OCI-M2 (cell line): ENCODE measurements around the gene PCDHGA7.
"Not testable (repeated sequence)": the region's sequence is repeated elsewhere in the genome, so short reads cannot be mapped to it uniquely, and the experiment has no call there.

Experiments
- DNase-seq: peaks from one replicate; lab custom pipeline; 2025; ENCODE audit not compliant: unreplicated experiment; lab: John Stamatoyannopoulos, UW

PCDHGA7 gene

GRCh38 chr5:141366016-141366896 lies 16.3 kb upstream of the PCDHGA7 start:
- DNase-seq: no peak

DNA sequence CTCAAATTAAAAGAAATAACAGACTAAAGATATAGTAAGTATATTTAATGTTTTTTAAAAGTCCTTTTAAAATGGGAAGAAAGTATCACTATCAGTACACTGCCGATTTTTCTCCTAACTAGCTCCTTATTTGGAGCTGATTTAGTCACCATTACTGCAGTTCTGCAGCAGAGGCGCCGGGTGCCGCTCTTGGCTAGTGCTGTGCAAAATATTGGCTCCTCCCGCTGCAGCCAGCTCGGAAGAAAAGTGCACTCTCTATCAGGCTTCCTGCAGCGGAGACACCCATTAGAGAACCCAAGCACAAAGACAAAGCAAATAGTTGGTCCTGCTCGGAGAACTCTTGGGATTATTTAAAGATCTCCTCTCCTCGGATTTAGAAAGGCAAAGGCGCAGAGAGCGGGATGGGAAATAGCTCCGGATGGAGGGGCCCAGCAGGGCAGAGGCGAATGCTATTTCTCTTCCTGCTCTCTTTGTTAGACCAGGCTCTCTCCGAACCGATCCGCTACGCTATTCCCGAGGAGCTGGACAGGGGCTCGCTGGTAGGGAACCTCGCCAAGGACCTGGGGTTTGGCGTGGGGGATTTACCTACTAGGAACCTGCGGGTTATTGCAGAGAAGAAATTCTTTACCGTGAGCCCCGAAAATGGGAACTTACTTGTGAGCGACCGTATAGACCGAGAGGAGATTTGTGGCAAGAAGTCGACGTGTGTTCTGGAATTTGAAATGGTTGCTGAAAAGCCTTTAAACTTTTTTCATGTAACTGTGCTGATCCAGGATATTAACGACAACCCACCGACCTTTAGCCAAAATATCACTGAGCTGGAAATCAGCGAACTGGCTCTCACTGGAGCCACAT lies 12.3 kb upstream of the PCDHGA7 start, which contains the start of gene PCDHGB3:
Gene PCDHGB3, plus strand, starts transcription at position 249 of the 855 bp plus-strand sequence. Its CDS starts 153 bp downstream, at position 402.
- DNase-seq: no peak

DNA sequence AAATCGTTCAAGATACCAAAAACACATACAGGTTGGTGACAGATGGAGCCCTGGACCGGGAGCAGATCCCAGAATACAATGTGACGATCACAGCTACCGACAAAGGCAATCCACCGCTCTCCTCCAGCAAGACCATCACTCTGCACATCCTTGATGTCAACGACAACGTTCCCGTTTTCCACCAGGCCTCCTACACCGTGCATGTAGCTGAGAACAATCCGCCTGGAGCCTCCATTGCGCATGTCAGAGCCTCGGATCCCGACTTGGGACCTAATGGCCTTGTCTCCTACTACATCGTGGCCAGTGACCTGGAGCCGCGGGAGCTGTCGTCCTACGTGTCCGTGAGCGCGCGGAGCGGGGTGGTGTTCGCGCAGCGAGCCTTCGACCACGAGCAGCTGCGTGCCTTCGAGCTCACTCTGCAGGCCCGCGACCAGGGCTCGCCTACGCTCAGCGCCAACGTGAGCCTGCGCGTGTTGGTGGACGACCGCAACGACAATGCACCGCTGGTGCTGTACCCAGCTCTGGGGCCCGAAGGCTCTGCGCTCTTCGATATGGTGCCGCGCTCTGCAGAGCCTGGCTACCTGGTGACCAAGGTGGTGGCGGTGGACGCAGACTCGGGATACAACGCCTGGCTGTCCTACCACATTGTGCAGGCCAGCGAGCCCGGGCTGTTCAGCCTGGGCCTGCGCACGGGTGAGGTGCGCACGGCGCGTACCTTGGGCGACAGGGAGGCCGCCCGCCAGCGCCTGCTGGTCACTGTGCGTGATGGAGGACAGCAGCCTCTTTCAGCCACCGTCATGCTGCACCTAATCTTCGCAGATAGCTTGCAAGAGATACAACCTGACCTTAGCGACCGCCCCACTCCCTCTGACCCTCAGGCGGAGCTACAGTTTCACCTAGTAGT lies 10.7 kb upstream of the PCDHGA7 start:
- DNase-seq: no peak

DNA sequence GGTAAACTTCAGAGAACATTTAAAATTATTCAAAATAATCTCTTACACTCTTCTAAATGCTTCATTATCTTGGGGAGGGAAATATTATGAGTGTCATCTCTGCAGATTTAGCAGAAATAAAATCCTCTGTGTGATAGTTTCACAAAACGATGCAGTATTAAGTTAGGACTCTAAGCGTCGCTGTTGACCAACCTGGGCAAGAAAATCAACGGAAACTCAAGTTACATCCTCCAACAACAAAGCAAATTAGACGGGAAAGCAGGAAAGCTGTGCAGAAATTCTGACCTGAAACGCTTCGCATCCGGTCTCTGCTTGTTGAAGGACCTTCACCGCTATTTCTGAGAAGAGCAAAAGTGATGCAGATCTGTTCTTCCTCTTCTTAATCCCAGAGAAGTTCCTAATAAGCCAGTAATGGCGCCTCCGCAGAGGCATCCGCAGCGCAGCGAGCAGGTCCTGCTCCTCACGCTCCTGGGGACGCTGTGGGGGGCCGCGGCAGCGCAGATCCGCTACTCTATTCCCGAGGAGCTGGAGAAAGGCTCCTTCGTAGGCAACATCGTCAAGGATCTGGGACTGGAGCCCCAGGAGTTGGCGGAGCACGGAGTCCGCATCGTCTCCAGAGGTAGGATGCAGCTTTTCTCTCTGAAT lies 8.7 kb upstream of the PCDHGA7 start, which contains the start of gene PCDHGA6:
Gene PCDHGA6, plus strand, starts transcription at position 219 of the 645 bp plus-strand sequence. Its CDS starts 193 bp downstream, at position 412.
- no peak for DNase-seq

- DNase-seq: no peak
Measured at GRCh38 chr5:141374627-141375026, 7.9 kb upstream of the PCDHGA7 start.

DNA sequence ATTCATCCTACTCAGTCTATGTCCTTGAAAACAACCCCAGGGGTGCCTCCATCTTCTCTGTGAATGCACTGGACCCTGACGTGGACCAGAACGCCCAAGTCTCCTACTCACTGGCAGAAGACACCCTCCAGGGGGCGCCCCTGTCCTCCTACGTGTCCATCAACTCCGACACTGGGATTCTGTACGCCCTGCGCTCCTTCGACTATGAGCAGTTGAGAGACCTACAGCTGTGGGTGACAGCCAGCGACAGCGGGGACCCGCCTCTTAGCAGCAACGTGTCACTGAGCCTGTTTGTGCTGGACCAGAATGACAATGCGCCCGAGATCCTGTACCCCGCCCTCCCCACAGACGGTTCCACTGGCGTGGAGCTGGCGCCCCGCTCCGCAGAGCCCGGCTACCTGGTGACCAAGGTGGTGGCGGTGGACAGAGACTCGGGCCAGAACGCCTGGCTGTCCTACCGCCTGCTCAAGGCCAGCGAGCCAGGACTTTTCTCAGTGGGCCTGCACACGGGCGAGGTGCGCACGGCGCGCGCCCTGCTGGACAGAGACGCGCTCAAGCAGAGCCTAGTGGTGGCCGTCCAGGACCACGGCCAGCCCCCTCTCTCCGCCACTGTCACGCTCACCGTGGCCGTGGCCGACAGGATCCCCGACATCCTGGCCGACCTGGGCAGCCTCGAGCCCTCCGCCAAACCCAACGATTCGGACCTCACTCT lies 6.9 kb upstream of the PCDHGA7 start:
- not testable (repeated sequence) for DNase-seq

GRCh38 chr5:141383345-141383744 lies 803 bp downstream of the PCDHGA7 start:
- DNase-seq: no peak

DNA sequence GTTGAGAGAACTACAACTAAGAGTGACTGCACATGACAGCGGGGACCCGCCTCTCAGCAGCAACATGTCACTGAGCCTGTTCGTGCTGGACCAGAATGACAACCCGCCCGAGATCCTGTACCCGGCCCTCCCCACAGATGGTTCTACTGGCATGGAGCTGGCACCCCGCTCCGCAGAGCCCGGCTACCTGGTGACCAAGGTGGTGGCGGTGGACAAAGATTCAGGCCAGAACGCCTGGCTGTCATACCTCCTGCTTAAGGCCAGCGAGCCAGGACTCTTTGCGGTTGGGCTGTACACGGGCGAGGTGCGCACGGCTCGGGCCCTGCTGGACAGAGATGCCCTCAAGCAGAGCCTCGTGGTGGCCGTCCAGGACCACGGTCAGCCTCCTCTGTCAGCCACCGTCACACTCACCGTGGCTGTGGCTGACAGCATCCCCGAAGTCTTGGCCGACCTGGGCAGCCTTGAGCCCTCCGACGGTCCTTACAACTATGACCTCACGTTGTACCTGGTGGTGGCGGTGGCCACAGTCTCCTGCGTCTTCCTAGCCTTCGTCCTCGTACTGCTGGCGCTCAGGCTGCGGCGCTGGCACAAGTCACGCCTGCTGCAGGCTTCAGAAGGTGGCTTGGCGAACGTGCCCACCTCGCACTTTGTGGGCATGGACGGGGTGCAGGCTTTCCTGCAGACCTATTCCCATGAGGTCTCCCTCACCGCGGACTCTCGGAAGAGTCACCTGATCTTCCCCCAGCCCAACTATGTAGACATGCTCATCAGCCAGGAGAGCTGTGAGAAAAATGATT lies 2.1 kb downstream of the PCDHGA7 start:
- no peak for DNase-seq

GRCh38 chr5:141387557-141388311 lies 5.2 kb downstream of the PCDHGA7 start, which contains the start of gene PCDHGB4:
Gene PCDHGB4, plus strand, starts transcription at chr5:141387698. Its CDS starts 187 bp downstream, at chr5:141387885.
- DNase-seq: not testable (repeated sequence)

GRCh38 chr5:141388661-141389060 lies 6.1 kb downstream of the PCDHGA7 start:
- DNase-seq: no peak

- DNase-seq: no peak
Measured at GRCh38 chr5:141389153-141390042, 6.9 kb downstream of the PCDHGA7 start.

- DNase-seq: no peak
Measured at GRCh38 chr5:141392429-141393198, 10.1 kb downstream of the PCDHGA7 start, which contains the start of gene PCDHGA8. Gene PCDHGA8, plus strand, starts transcription at chr5:141392633. Its CDS starts 181 bp downstream, at chr5:141392814.

DNA sequence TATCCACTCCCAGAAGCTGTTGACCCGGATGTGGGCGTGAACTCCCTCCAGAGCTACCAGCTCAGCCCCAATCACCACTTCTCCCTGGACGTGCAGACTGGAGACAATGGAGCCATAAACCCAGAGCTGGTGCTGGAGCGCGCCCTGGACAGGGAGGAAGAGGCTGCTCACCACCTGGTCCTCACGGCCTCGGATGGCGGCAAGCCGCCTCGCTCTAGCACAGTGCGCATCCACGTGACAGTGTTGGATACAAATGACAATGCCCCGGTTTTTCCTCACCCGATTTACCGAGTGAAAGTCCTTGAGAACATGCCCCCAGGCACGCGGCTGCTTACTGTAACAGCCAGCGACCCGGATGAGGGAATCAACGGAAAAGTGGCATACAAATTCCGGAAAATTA lies 10.7 kb downstream of the PCDHGA7 start:
- no peak for DNase-seq

GRCh38 chr5:141394401-141395187 lies 12.1 kb downstream of the PCDHGA7 start:
- not testable (repeated sequence) for DNase-seq
